Hair follicle dermal papilla cell (primary cell): ENCODE data around the gene LMO7. TPM values are rescaled to one million over a fixed set of nuclear protein-coding genes. Genes with fewer than 3 reads are reported as not detected.

Source experiments
- total RNA-seq: library from RNA; depleted of rRNA; stranded (reverse); fragments of >200 nt; gene quantifications from 2 replicates; pipeline ENCODE4 v1.2.3, GENCODE V29; 2012

Gene LMO7
- total RNA-seq, result 247 and 289 TPM in 2 replicates

GRCh38 chr13:75635828-75636435 lies at the start of gene LMO7:
Gene LMO7 (plus strand): TSS chr13:75636330. CDS start chr13:75636658, 328 bp downstream.

Other genes with a start within 250 kb of the LMO7 start
- 35.2 and 43.0 TPM in 2 replicates for gene TBC1D4, start 154.2 kb upstream of the LMO7 start, total RNA-seq
- gene COMMD6, start 98.5 kb upstream of the LMO7 start, total RNA-seq, result 12.5 and 19.9 TPM in 2 replicates
- gene UCHL3, start 86.5 kb upstream of the LMO7 start, total RNA-seq, result 10.7 and 18.8 TPM in 2 replicates